Measurements from ENCODE around the gene SOX8. TPM values are rescaled to one million over a fixed set of nuclear protein-coding genes. Genes with fewer than 3 reads are reported as not detected.

SOX8 gene
- total RNA-seq, 1 donor from 2014 or later, result 6.7 TPM

GRCh38 chr16:962901-963814 lies 18.4 kb upstream of the SOX8 start:
- Mint-ChIP-seq H3K27me3 (no peaks in the 10 kb centered on the region), H3K36me3 (peaks cover 22% of the 10 kb centered on the region), H3K27ac (no peak overlapping the region), H3K4me3 (no peak overlapping the region), H3K4me1 (ENCODE audit: unreplicated experiment) (peaks cover 9% of the 10 kb centered on the region), H3K9me3 (peaks cover 9% of the 10 kb centered on the region)
- no peak for DNase-seq (ENCODE audit: extremely low spot score, unreplicated experiment)
- no peak for TF ChIP-seq CTCF (conservative IDR thresholded peaks at IDR 0.05)

GRCh38 chr16:963913-964312 lies 17.7 kb upstream of the SOX8 start:
- Mint-ChIP-seq H3K4me1 (ENCODE audit: unreplicated experiment) (peaks cover 16% of the 10 kb centered on the region), H3K4me3 (no peak overlapping the region), H3K27me3 (no peaks in the 10 kb centered on the region), H3K9me3 (peaks cover 9% of the 10 kb centered on the region), H3K36me3 (peaks cover 22% of the 10 kb centered on the region), H3K27ac (no peak overlapping the region)
- DNase-seq (ENCODE audit: extremely low spot score, unreplicated experiment), result no peak
- TF ChIP-seq CTCF (conservative IDR thresholded peaks at IDR 0.05), result no peak

GRCh38 chr16:964356-965035 lies 17.1 kb upstream of the SOX8 start:
- Mint-ChIP-seq H3K9me3 (peaks cover 9% of the 10 kb centered on the region), H3K4me3 (no peak overlapping the region), H3K27ac (no peak overlapping the region), H3K36me3 (peaks cover 22% of the 10 kb centered on the region), H3K27me3 (no peaks in the 10 kb centered on the region), H3K4me1 (ENCODE audit: unreplicated experiment) (peaks cover 17% of the 10 kb centered on the region)
- no peak for TF ChIP-seq CTCF (conservative IDR thresholded peaks at IDR 0.05)
- no peak for DNase-seq (ENCODE audit: extremely low spot score, unreplicated experiment)

- Mint-ChIP-seq H3K27ac (no peak overlapping the region), H3K4me3 (no peak overlapping the region), H3K36me3 (peaks cover 22% of the 10 kb centered on the region), H3K4me1 (ENCODE audit: unreplicated experiment) (peaks cover 20% of the 10 kb centered on the region), H3K9me3 (peaks cover 9% of the 10 kb centered on the region), H3K27me3 (no peaks in the 10 kb centered on the region)
- no peak for TF ChIP-seq CTCF (conservative IDR thresholded peaks at IDR 0.05)
- DNase-seq (ENCODE audit: extremely low spot score, unreplicated experiment), result no peak
Observed at GRCh38 chr16:965036-965395, 16.6 kb upstream of the SOX8 start.

GRCh38 chr16:965487-965886 lies 16.1 kb upstream of the SOX8 start:
- no peak for DNase-seq (ENCODE audit: extremely low spot score, unreplicated experiment)
- Mint-ChIP-seq H3K4me3 (no peak overlapping the region), H3K9me3 (peaks cover 9% of the 10 kb centered on the region), H3K27me3 (no peaks in the 10 kb centered on the region), H3K27ac (no peak overlapping the region), H3K4me1 (ENCODE audit: unreplicated experiment) (peaks cover 20% of the 10 kb centered on the region), H3K36me3 (peaks cover 22% of the 10 kb centered on the region)
- no peak for TF ChIP-seq CTCF (conservative IDR thresholded peaks at IDR 0.05)
